HG03460 (cell line): ENCODE results near the gene PTPRD.

Experiments used
- ATAC-seq: cut with Tn5 transposase; IDR thresholded peaks from one replicate; pipeline ENCODE4 v1.9.1; 2021; ENCODE audit not compliant: unreplicated experiment

PTPRD gene

GRCh38 chr9:10208691-10209069, 404.1 kb downstream of the PTPRD start:
- ATAC-seq: no peak

- no peak for ATAC-seq
These were observed 408.5 kb downstream of the PTPRD start for GRCh38 chr9:10204276-10204675.

GRCh38 chr9:10173561-10173960, 439.2 kb downstream of the PTPRD start:
- no peak for ATAC-seq

- ATAC-seq: no peak
These were observed 440.3 kb downstream of the PTPRD start for GRCh38 chr9:10172476-10172875.

- ATAC-seq: no peak
These were observed 444.6 kb downstream of the PTPRD start for GRCh38 chr9:10168241-10168640.

GRCh38 chr9:10148796-10149195, 464.0 kb downstream of the PTPRD start:
- no peak for ATAC-seq

GRCh38 chr9:10146517-10147331, 466.1 kb downstream of the PTPRD start:
- no peak for ATAC-seq

GRCh38 chr9:10144355-10144754, 468.4 kb downstream of the PTPRD start:
- no peak for ATAC-seq

- ATAC-seq: no peak
These were observed 477.2 kb downstream of the PTPRD start for GRCh38 chr9:10135553-10135952.

- ATAC-seq: no peak
These were observed 478.5 kb downstream of the PTPRD start for GRCh38 chr9:10134266-10134665.

- no peak for ATAC-seq
These were observed 482.6 kb downstream of the PTPRD start for GRCh38 chr9:10130061-10130675.

- no peak for ATAC-seq
These were observed 484.9 kb downstream of the PTPRD start for GRCh38 chr9:10127867-10128266.

- no peak for ATAC-seq
These were observed 500.0 kb downstream of the PTPRD start for GRCh38 chr9:10112798-10113197.

- no peak for ATAC-seq
These were observed 500.7 kb downstream of the PTPRD start for GRCh38 chr9:10112070-10112469.

- no peak for ATAC-seq
These were observed 504.0 kb downstream of the PTPRD start for GRCh38 chr9:10108815-10109214.

GRCh38 chr9:10104774-10105173, 508.0 kb downstream of the PTPRD start:
- no peak for ATAC-seq

- no peak for ATAC-seq
These were observed 517.6 kb downstream of the PTPRD start for GRCh38 chr9:10095208-10095607.

- ATAC-seq: no peak
These were observed 518.2 kb downstream of the PTPRD start for GRCh38 chr9:10094563-10094962.

GRCh38 chr9:10080012-10080411, 532.8 kb downstream of the PTPRD start:
- ATAC-seq: no peak

GRCh38 chr9:10079284-10079964, 533.4 kb downstream of the PTPRD start:
- ATAC-seq: peak; percentile 61

- no peak for ATAC-seq
These were observed 541.2 kb downstream of the PTPRD start for GRCh38 chr9:10071579-10071978.
